Uterus (tissue), 4 donors: Measurements from ENCODE around the gene TRPM4. TPM values are rescaled to one million over a fixed set of nuclear protein-coding genes. Genes with fewer than 3 reads are reported as not detected.

Source experiments
- DNase-seq, 2 donors: peaks; one replicate each; pipeline ENCODE4 v3.0.0-alpha.2; 2019 to 2020
- H3K27ac ChIP-seq, 2 donors: fragments of 200-600 bp; sonication (generic); 1 replicate in 1 of 2; 2 replicates in 1 of 2; pipeline ENCODE4 v1.5.1; 2016 to 2018
- H3K27me3 ChIP-seq, 2 donors: fragments of 200-600 bp; sonication (generic); one replicate each; pipeline ENCODE4 v1.5.1; 2018 to 2019; ENCODE audit warnings: control low read depth in 1 of 2
- H3K36me3 ChIP-seq, 2 donors: fragments of 200-600 bp; sonication (generic); one replicate each; pipeline ENCODE4 v1.5.1; 2019; ENCODE audit warnings: control low read depth in 1 of 2
- H3K4me1 ChIP-seq, 2 donors: fragments of 200-600 bp; sonication (generic); one replicate each; pipeline ENCODE4 v1.5.1; 2018 to 2019; ENCODE audit warnings: control low read depth in 1 of 2
- H3K4me3 ChIP-seq, 2 donors: fragments of 200-600 bp; sonication (generic); 1 replicate in 1 of 2; 2 replicates in 1 of 2; pipeline ENCODE4 v1.5.1; 2018 to 2019; ENCODE audit warnings: mild to moderate bottlenecking in 1 of 2
- H3K9me3 ChIP-seq, 2 donors: fragments of 200-600 bp; sonication (generic); one replicate each; pipeline ENCODE4 v1.5.1; 2019; ENCODE audit warnings: control low read depth in 1 of 2
- CTCF ChIP-seq, 4 experiments: fragments of 200-600 bp in 2 of 4; fragments of 450-650 bp in 2 of 4; sonication (generic) in 2 of 4; IDR thresholded peaks; one replicate each; pipeline ENCODE4 v1.5.1; 2016 to 2019; ENCODE audit warnings: antibody characterized with exemption in 4 of 4, mild to moderate bottlenecking in 2 of 4, moderate library complexity in 1 of 4
- POLR2A ChIP-seq, 2 donors: fragments of 450-650 bp; IDR thresholded peaks; one replicate each; pipeline ENCODE4 v1.6.1; 2016; ENCODE audit warnings: antibody characterized with exemption in 2 of 2, mild to moderate bottlenecking in 1 of 2, moderate library complexity in 1 of 2
- intact Hi-C: fragments of 100-400 bp; cut with DNase I; formaldehyde crosslinking; loops from one replicate; pipeline ENCODE4 v1.15.1; 2023; ENCODE audit warnings: low total_unique reads
- total RNA-seq, 4 donors: library from RNA; depleted of rRNA in 3 of 4; stranded (reverse); fragments of >200 nt in 3 of 4; gene quantifications; one replicate each; pipeline versions ENCODE4 v1.1.0 to v1.2.4, GENCODE V29; 2014 to 2023
- donor health status: DM: yes; HTN: yes; CAD: no.

The TRPM4 gene
- total RNA-seq, 4 donors from 2014 or later: 9.7 to 28.7 (median 15.4) TPM

- intact Hi-C loops: no loop called here
- DNase-seq: no peak
- Histone ChIP-seq H3K36me3 (no peaks in the 10 kb centered on the region), H3K9me3 (no peaks in the 10 kb centered on the region), H3K4me1 (no peaks in the 10 kb centered on the region), H3K27ac (peak overlapping the region in 1 of 2 donors; percentile 67), H3K4me3 (no peak overlapping the region), H3K27me3 (no peaks in the 10 kb centered on the region)
- TF ChIP-seq CTCF (IDR thresholded peaks at IDR 0.05) (no peak), POLR2A (IDR thresholded peaks at IDR 0.05) (no peak)
These were observed 7.6 kb downstream of the TRPM4 start for GRCh38 chr19:49165111-49165750.

- Histone ChIP-seq H3K27me3 (no peaks in the 10 kb centered on the region), H3K36me3 (no peaks in the 10 kb centered on the region), H3K4me3 (no peak overlapping the region), H3K27ac (peak overlapping the region in 1 of 2 donors; percentile 67), H3K4me1 (no peaks in the 10 kb centered on the region), H3K9me3 (no peaks in the 10 kb centered on the region)
- intact Hi-C loops: no loop called here
- no peak for DNase-seq
- TF ChIP-seq POLR2A (IDR thresholded peaks at IDR 0.05) (no peak), CTCF (IDR thresholded peaks at IDR 0.05) (no peak)
These were observed 8.3 kb downstream of the TRPM4 start for GRCh38 chr19:49165865-49166301.

- Histone ChIP-seq H3K36me3 (no peaks in the 10 kb centered on the region), H3K4me1 (no peaks in the 10 kb centered on the region), H3K27me3 (no peaks in the 10 kb centered on the region), H3K9me3 (no peaks in the 10 kb centered on the region), H3K4me3 (no peak overlapping the region), H3K27ac (no peak overlapping the region)
- no peak for TF ChIP-seq CTCF (IDR thresholded peaks at IDR 0.05)
- no peak for TF ChIP-seq POLR2A (IDR thresholded peaks at IDR 0.05)
- intact Hi-C loops: no loop called here
- no peak for DNase-seq
These were observed 10.3 kb downstream of the TRPM4 start for GRCh38 chr19:49167857-49168409.

- Histone ChIP-seq H3K27ac (no peak overlapping the region), H3K4me1 (no peaks in the 10 kb centered on the region), H3K27me3 (no peaks in the 10 kb centered on the region), H3K4me3 (no peak overlapping the region), H3K9me3 (no peaks in the 10 kb centered on the region), H3K36me3 (no peaks in the 10 kb centered on the region)
- TF ChIP-seq POLR2A (IDR thresholded peaks at IDR 0.05) (no peak), CTCF (IDR thresholded peaks at IDR 0.05) (no peak)
- no peak for DNase-seq
- intact Hi-C loops: no loop called here
These were observed 10.8 kb downstream of the TRPM4 start for GRCh38 chr19:49168421-49168820.

GRCh38 chr19:49173198-49173597, 15.6 kb downstream of the TRPM4 start:
- Histone ChIP-seq H3K4me3 (no peak overlapping the region), H3K27ac (no peak overlapping the region), H3K27me3 (no peaks in the 10 kb centered on the region), H3K4me1 (no peaks in the 10 kb centered on the region), H3K9me3 (no peaks in the 10 kb centered on the region), H3K36me3 (no peaks in the 10 kb centered on the region)
- no peak for DNase-seq
- no peak for TF ChIP-seq POLR2A (IDR thresholded peaks at IDR 0.05)
- TF ChIP-seq CTCF (IDR thresholded peaks at IDR 0.05): no peak
- intact Hi-C loops: no loop called here
